ENCODE measurements around the gene ABCC11. TPM values are rescaled to one million over a fixed set of nuclear protein-coding genes. Genes with fewer than 3 reads are reported as not detected.
A peak's percentile ranks its signal among the peaks of the same experiment; 100 is the strongest.

Gene ABCC11
- total RNA-seq, 4 donors from 2014 or later: 0.13 TPM; not detected in 3

GRCh38 chr16:48138543-48138942 lies 108.8 kb downstream of the ABCC11 start:
- Histone ChIP-seq H3K36me3 (no peaks in the 10 kb centered on the region), H3K9me3 (no peaks in the 10 kb centered on the region), H3K4me3 (no peak overlapping the region), H3K27ac (no peak overlapping the region), H3K27me3 (no peaks in the 10 kb centered on the region), H3K4me1 (peaks cover 19 to 22% of the 10 kb centered on the region in 2 donors)
- in situ Hi-C loops (cut with MboI; ENCODE audit: low sequenced_read_pairs in 4 of 4): no loop called here
- DNase-seq (no peak), ATAC-seq (no peak)
- intact Hi-C loops (cut with DNase I; ENCODE audit: low total_unique reads): no loop called here
- no peak for TF ChIP-seq CTCF (IDR thresholded peaks at IDR 0.05 in 4 of 5, conservative IDR thresholded peaks at IDR 0.05 in 1 of 5)
- TF ChIP-seq POLR2A (IDR thresholded peaks at IDR 0.05): no peak

GRCh38 chr16:48137822-48138221 lies 109.5 kb downstream of the ABCC11 start:
- intact Hi-C loops (cut with DNase I; ENCODE audit: low total_unique reads) (no loop called here), in situ Hi-C loops (cut with MboI; ENCODE audit: low sequenced_read_pairs in 4 of 4) (no loop called here)
- no peaks in the 10 kb centered on the region for H3K9me3 ChIP-seq
- DNase-seq (no peak), ATAC-seq (no peak)
- H3K27me3 ChIP-seq: no peaks in the 10 kb centered on the region
- peaks cover 19 to 22% of the 10 kb centered on the region in 2 donors for H3K4me1 ChIP-seq
- no peak overlapping the region for H3K4me3 ChIP-seq
- no peak overlapping the region for H3K27ac ChIP-seq
- H3K36me3 ChIP-seq: no peaks in the 10 kb centered on the region
- TF ChIP-seq CTCF (IDR thresholded peaks at IDR 0.05 in 4 of 5, conservative IDR thresholded peaks at IDR 0.05 in 1 of 5) (no peak), POLR2A (IDR thresholded peaks at IDR 0.05) (no peak)

GRCh38 chr16:48136547-48137360 lies 110.6 kb downstream of the ABCC11 start:
- intact Hi-C loops (cut with DNase I; ENCODE audit: low total_unique reads) (no loop called here), in situ Hi-C loops (cut with MboI; ENCODE audit: low sequenced_read_pairs in 4 of 4) (no loop called here)
- Histone ChIP-seq H3K9me3 (no peaks in the 10 kb centered on the region), H3K4me3 (no peak overlapping the region), H3K36me3 (no peaks in the 10 kb centered on the region), H3K27me3 (no peaks in the 10 kb centered on the region), H3K4me1 (peaks cover 19 to 22% of the 10 kb centered on the region in 2 donors), H3K27ac (peak overlapping the region in 3 of 4 donors; percentile 35 to 53 (median 46))
- peak; percentile 84 to 85 for ATAC-seq
- peak; percentile 17 to 23 for DNase-seq
- no peak for TF ChIP-seq POLR2A (IDR thresholded peaks at IDR 0.05)
- no peak for TF ChIP-seq CTCF (IDR thresholded peaks at IDR 0.05 in 4 of 5, conservative IDR thresholded peaks at IDR 0.05 in 1 of 5)

GRCh38 chr16:48133455-48134211 lies 113.7 kb downstream of the ABCC11 start:
- intact Hi-C loops (cut with DNase I; ENCODE audit: low total_unique reads) (no loop called here), in situ Hi-C loops (cut with MboI; ENCODE audit: low sequenced_read_pairs in 4 of 4) (no loop called here)
- H3K4me3 ChIP-seq: no peak overlapping the region
- TF ChIP-seq POLR2A (IDR thresholded peaks at IDR 0.05) (no peak), CTCF (IDR thresholded peaks at IDR 0.05 in 4 of 5, conservative IDR thresholded peaks at IDR 0.05 in 1 of 5) (no peak)
- ATAC-seq (no peak), DNase-seq (no peak)
- H3K27me3 ChIP-seq: no peaks in the 10 kb centered on the region
- no peaks in the 10 kb centered on the region for H3K36me3 ChIP-seq
- H3K4me1 ChIP-seq: peaks cover 24 to 30% of the 10 kb centered on the region in 2 donors
- H3K9me3 ChIP-seq: no peaks in the 10 kb centered on the region
- no peak overlapping the region for H3K27ac ChIP-seq

Measured in gastrocnemius medialis (tissue), 4 donors.